Activated T-helper 1 cell treated with anti-CD3 and anti-CD28 coated beads, Interleukin-2, amount 50 U/mL, for 16 hours (primary cell): ENCODE measurements around the gene ZFYVE21.
"Not testable (repeated sequence)": the region's sequence is repeated elsewhere in the genome, so short reads cannot be mapped to it uniquely, and the experiment has no call there.

Source experiments
- DNase-seq, 2 donors: peaks; one replicate each; pipeline ENCODE4 v3.0.0-alpha.2; 2020; ENCODE audit warnings: low read depth in 1 of 2, low spot score in 1 of 2

Gene ZFYVE21

GRCh38 chr14:103762036-103762435 lies 46.4 kb downstream of the ZFYVE21 start:
- no peak for DNase-seq

GRCh38 chr14:103762541-103762940 lies 46.9 kb downstream of the ZFYVE21 start:
- DNase-seq, result no peak

GRCh38 chr14:103763730-103764488 lies 48.3 kb downstream of the ZFYVE21 start:
- no peak for DNase-seq

GRCh38 chr14:103765526-103765925 lies 49.9 kb downstream of the ZFYVE21 start:
- no peak for DNase-seq

GRCh38 chr14:103767336-103767894 lies 51.8 kb downstream of the ZFYVE21 start:
- no peak for DNase-seq

GRCh38 chr14:103770500-103770899 lies 54.9 kb downstream of the ZFYVE21 start:
- no peak for DNase-seq

GRCh38 chr14:103770902-103771301 lies 55.3 kb downstream of the ZFYVE21 start:
- DNase-seq, result no peak

DNA sequence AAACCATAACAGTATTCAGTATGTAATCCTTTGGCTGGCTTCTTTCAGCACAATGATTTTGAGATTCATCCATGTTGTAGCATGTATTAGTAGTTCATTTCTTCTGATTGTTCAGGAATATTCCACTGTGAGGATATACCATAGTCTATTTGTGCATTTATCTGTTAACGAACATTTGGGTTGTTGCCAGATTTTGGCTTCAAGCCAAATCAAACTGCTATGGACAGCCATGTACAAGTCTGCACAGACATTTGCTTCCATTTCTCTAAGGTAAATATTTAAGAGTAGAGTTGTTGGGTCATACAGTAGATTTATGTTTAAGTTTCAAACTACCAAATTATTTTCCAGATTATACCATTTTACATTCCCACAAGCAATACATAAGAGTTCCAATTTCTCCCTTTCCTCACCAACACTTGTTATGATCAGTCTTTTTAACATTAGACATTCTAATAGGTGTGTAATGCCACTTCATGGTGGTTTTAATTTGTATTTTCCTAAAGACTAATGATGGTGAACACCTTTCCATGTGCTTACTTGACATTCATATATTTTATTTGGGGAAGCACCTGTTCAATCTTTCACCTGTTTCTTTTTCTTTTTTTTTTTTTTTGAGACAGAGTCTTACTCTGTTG lies 56.6 kb downstream of the ZFYVE21 start:
- DNase-seq, result no peak

- DNase-seq, result no peak
Observed at GRCh38 chr14:103773521-103773920, 57.9 kb downstream of the ZFYVE21 start.

DNA sequence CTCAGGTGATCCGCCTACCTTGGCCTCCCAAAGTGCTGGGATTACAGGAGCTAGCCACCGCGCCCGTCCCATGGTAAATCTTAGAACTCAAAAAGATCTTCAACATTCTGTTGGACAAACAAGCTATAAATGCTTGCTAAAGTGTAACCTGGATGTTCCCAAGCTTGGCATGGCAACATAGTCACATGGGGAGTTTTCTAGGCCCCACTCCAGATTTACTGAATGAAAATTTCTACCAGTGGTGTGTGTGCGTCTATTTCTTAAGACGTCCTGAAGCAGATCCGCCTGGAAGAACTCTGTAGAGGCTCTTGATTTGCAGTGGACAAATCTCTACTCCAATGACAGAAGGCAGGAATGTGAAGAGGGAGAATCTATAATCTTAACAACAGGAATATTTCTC lies 59.9 kb downstream of the ZFYVE21 start:
- no peak for DNase-seq

DNA sequence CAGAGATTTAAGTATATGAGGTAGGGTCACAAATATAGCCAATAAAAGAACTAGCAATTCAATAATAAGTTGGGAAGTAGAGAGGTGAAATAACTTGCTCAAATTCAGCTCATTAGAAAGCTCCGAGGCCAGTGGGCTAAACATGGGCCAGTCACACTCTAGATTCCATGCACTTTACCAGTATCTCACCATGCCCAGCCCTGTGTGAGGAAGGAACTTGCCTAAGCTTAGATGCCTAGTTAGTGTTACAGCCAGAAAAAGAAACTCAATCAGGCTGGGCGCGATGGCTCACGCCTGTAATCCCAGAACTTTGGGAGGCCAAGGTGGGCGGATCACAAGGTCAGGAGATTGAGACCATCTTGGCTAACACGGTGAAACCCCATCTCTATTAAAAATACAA lies 60.7 kb downstream of the ZFYVE21 start:
- DNase-seq, result not testable (repeated sequence)

GRCh38 chr14:103782376-103782775 lies 66.8 kb downstream of the ZFYVE21 start:
- DNase-seq, result no peak
